CD14-positive monocyte (primary cell): ENCODE results near the gene BPIFB4. TPM values are rescaled to one million over a fixed set of nuclear protein-coding genes. Genes with fewer than 3 reads are reported as not detected.

Experiments
- DNase-seq, 3 donors: peaks; one replicate each; pipeline ENCODE4 v3.0.0-alpha.2; 2011 to 2022
- H2AFZ ChIP-seq: 2 replicates; pipeline ENCODE4 v1.6.0; 2012; ENCODE audit warnings: mild to moderate bottlenecking, low read depth, low read length, inconsistent platforms; ENCODE audit not compliant: insufficient read depth, poor library complexity, severe bottlenecking
- H3K27ac ChIP-seq, 2 donors: 1 replicate in 1 of 2; 2 replicates in 1 of 2; pipeline ENCODE4 v1.5.1; 2012 to 2013; ENCODE audit warnings: low read length in 2 of 2, control low read depth in 1 of 2, inconsistent platforms in 1 of 2, low read depth in 1 of 2, mild to moderate bottlenecking in 1 of 2
- H3K27me3 ChIP-seq, 2 donors: one replicate each; pipeline versions ENCODE4 v1.6.0 to v1.6.1; 2011 to 2013; ENCODE audit warnings: low read length in 2 of 2; ENCODE audit not compliant: control insufficient read depth in 2 of 2, insufficient read depth in 2 of 2
- H3K36me3 ChIP-seq, 2 donors: replicated peaks in 1 of 2; 1 replicate in 1 of 2; 2 replicates in 1 of 2; pipeline versions ENCODE4 v1.5.1 to v1.6.1; 2012 to 2013; ENCODE audit warnings: low read length in 2 of 2, control low read depth in 1 of 2, inconsistent platforms in 1 of 2, mild to moderate bottlenecking in 1 of 2; ENCODE audit not compliant: insufficient read depth in 2 of 2, control insufficient read depth in 1 of 2
- H3K4me1 ChIP-seq, 2 donors: 1 replicate in 1 of 2; 2 replicates in 1 of 2; pipeline versions ENCODE4 v1.5.1 to v1.6.1; 2012 to 2013; ENCODE audit warnings: low read length in 2 of 2, control low read depth in 1 of 2, inconsistent platforms in 1 of 2, mild to moderate bottlenecking in 1 of 2, moderate library complexity in 1 of 2; ENCODE audit not compliant: insufficient read depth in 2 of 2, control insufficient read depth in 1 of 2
- H3K4me2 ChIP-seq: replicated peaks from 2 replicates; pipeline ENCODE3; 2012; ENCODE audit warnings: low read length, moderate library complexity, mild to moderate bottlenecking; ENCODE audit not compliant: poor library complexity, severe bottlenecking; ENCODE audit errors: extremely low read depth
- H3K4me3 ChIP-seq, 3 experiments: fragments of 200-600 bp in 1 of 3; sonication (generic) in 1 of 3; replicated peaks in 1 of 3; 1 replicate in 2 of 3; 2 replicates in 1 of 3; pipeline ENCODE4 v1.5.1; 2011 to 2013; ENCODE audit warnings: low read length in 3 of 3, mild to moderate bottlenecking in 3 of 3, control low read depth in 2 of 3, low read depth in 2 of 3, inconsistent platforms in 1 of 3, moderate library complexity in 1 of 3
- H3K79me2 ChIP-seq: 2 replicates; pipeline ENCODE4 v1.6.0; 2012; ENCODE audit warnings: mild to moderate bottlenecking, control low read depth, inconsistent platforms, low read length, moderate library complexity; ENCODE audit not compliant: insufficient read depth
- H3K9ac ChIP-seq: 2 replicates; pipeline ENCODE4 v1.6.0; 2017; ENCODE audit warnings: low read length, mild to moderate bottlenecking; ENCODE audit not compliant: insufficient read depth, poor library complexity, severe bottlenecking
- H3K9me3 ChIP-seq, 2 donors: replicated peaks in 1 of 2; 1 replicate in 1 of 2; 2 replicates in 1 of 2; pipeline versions ENCODE4 v1.5.1 to v1.6.1; 2012 to 2013; ENCODE audit warnings: low read length in 2 of 2, control low read depth in 1 of 2; ENCODE audit not compliant: control insufficient read depth in 1 of 2, insufficient read depth in 1 of 2
- H4K20me1 ChIP-seq: 2 replicates; pipeline ENCODE4 v1.6.0; 2012; ENCODE audit warnings: mild to moderate bottlenecking, low read length, control low read depth, moderate library complexity; ENCODE audit not compliant: insufficient read depth
- H3K27ac Mint-ChIP-seq, 7 donors: one replicate each; pipeline ENCODE4 v1.8.0; 2020; ENCODE audit warnings: mild to moderate bottlenecking in 7 of 7, mixed read lengths in 7 of 7, moderate library complexity in 6 of 7, inconsistent platforms in 2 of 7
- H3K27me3 Mint-ChIP-seq, 3 donors: one replicate each; pipeline ENCODE4 v1.8.0; 2021 to 2022; ENCODE audit warnings: low read depth in 3 of 3, mild to moderate bottlenecking in 3 of 3, mixed read lengths in 3 of 3, moderate library complexity in 3 of 3, inconsistent platforms in 1 of 3
- H3K36me3 Mint-ChIP-seq, 2 donors: one replicate each; pipeline ENCODE4 v1.8.0; 2020; ENCODE audit warnings: mixed read lengths in 2 of 2, inconsistent platforms in 1 of 2, mild to moderate bottlenecking in 1 of 2
- H3K4me1 Mint-ChIP-seq: one replicate; pipeline ENCODE4 v1.8.0; 2020; ENCODE audit warnings: mild to moderate bottlenecking, mixed read lengths
- H3K4me3 Mint-ChIP-seq, 2 donors: one replicate each; pipeline ENCODE4 v1.8.0; 2020; ENCODE audit warnings: mild to moderate bottlenecking in 2 of 2, mixed read lengths in 2 of 2, moderate library complexity in 1 of 2
- H3K9me3 Mint-ChIP-seq, 7 donors: one replicate each; pipeline ENCODE4 v1.8.0; 2020 to 2022; ENCODE audit warnings: mixed read lengths in 7 of 7, mild to moderate bottlenecking in 6 of 7, moderate library complexity in 6 of 7, inconsistent platforms in 2 of 7
- CTCF ChIP-seq: fragments of 200-600 bp; IDR thresholded peaks from one replicate; pipeline ENCODE4 v1.8.0; 2022; ENCODE audit warnings: antibody characterized with exemption, mild to moderate bottlenecking
- WGBS: methylation state at CpG from one replicate; pipeline ENCODE4 v1.1.5; 2013; ENCODE audit warnings: missing lambda C conversion rate; ENCODE audit not compliant: insufficient coverage; 5-methylcytosine and 5-hydroxymethylcytosine counted together
- intact Hi-C, 2 donors: fragments of 100-400 bp; cut with micrococcal nuclease; formaldehyde crosslinking; loops; one replicate each; pipeline versions ENCODE4 v1.15.0 to v1.15.1; 2023
- polyA plus RNA-seq, 3 donors: library from polyadenylated mRNA; depleted of rRNA in 1 of 3; unstranded in 2 of 3; stranded (reverse) in 1 of 3; fragments of 300-500 nt in 2 of 3; fragments of >200 nt in 1 of 3; fragmentation: Illumina TruSeq in 2 of 3; gene quantifications; 1 replicate in 2 of 3; 2 replicates in 1 of 3; pipeline ENCODE4 v1.2.3, GENCODE V29; 2012 to 2021

BPIFB4 gene
- polyA plus RNA-seq, 3 donors = not detected

GRCh38 chr20:33072362-33072761 lies 7.1 kb upstream of the BPIFB4 start:
- Histone ChIP-seq H3K79me2 (no peaks in the 10 kb centered on the region), H3K9me3 (no peaks in the 10 kb centered on the region), H3K27me3 (no peaks in the 10 kb centered on the region), H4K20me1 (no peaks in the 10 kb centered on the region), H3K4me2 (no peak overlapping the region), H3K27ac (no peak overlapping the region), H3K9ac (no peak overlapping the region), H2AFZ (no peak overlapping the region), H3K4me3 (no peak overlapping the region), H3K36me3 (no peaks in the 10 kb centered on the region), H3K4me1 (peaks cover 11% of the 10 kb centered on the region in 2 donors)
- Mint-ChIP-seq H3K9me3 (no peaks in the 10 kb centered on the region), H3K4me3 (no peak overlapping the region), H3K27ac (no peak overlapping the region), H3K27me3 (peaks cover 1 to 4% (median 1%) of the 10 kb centered on the region in 3 donors), H3K4me1 (peaks cover 11% of the 10 kb centered on the region), H3K36me3 (no peaks in the 10 kb centered on the region)
- DNase-seq = no peak
- no peak for TF ChIP-seq CTCF
- intact Hi-C loops = no loop called here
- WGBS = 100% methylated on average over 3 of the region's 4 CpGs

GRCh38 chr20:33072813-33073212 lies 6.6 kb upstream of the BPIFB4 start:
- H3K9me3 Mint-ChIP-seq = no peaks in the 10 kb centered on the region
- Histone ChIP-seq H3K4me3 (no peak overlapping the region), H3K9me3 (no peaks in the 10 kb centered on the region), H3K9ac (no peak overlapping the region), H3K4me1 (peaks cover 6 to 7% of the 10 kb centered on the region in 2 donors), H3K4me2 (no peak overlapping the region), H3K27ac (no peak overlapping the region), H2AFZ (no peak overlapping the region), H4K20me1 (no peaks in the 10 kb centered on the region), H3K36me3 (no peaks in the 10 kb centered on the region), H3K27me3 (no peaks in the 10 kb centered on the region), H3K79me2 (no peaks in the 10 kb centered on the region)
- no peak for DNase-seq
- H3K27ac Mint-ChIP-seq = no peak overlapping the region
- no peak overlapping the region for H3K4me3 Mint-ChIP-seq
- no peak for TF ChIP-seq CTCF
- H3K27me3 Mint-ChIP-seq = peaks cover 1 to 4% (median 1%) of the 10 kb centered on the region in 3 donors
- intact Hi-C loops = no loop called here
- 100% methylated on average over 2 of the region's 2 CpGs for WGBS
- peaks cover 6% of the 10 kb centered on the region for H3K4me1 Mint-ChIP-seq
- H3K36me3 Mint-ChIP-seq = no peaks in the 10 kb centered on the region
